ENCODE data around the gene ZDHHC21. TPM values are rescaled to one million over a fixed set of nuclear protein-coding genes. Genes with fewer than 3 reads are reported as not detected.

The ZDHHC21 gene
- total RNA-seq, 4 donors from 2014 or later, result 17.5 to 34.6 (median 18.9) TPM

GRCh38 chr9:14585730-14586473, 107.3 kb downstream of the ZDHHC21 start:
- 74 to 75% methylated on average over 6 to 8 of the region's 8 CpGs for WGBS, 2 donors
- no peak for TF ChIP-seq POLR2A (IDR thresholded peaks at IDR 0.05)
- TF ChIP-seq, protein P1, sequence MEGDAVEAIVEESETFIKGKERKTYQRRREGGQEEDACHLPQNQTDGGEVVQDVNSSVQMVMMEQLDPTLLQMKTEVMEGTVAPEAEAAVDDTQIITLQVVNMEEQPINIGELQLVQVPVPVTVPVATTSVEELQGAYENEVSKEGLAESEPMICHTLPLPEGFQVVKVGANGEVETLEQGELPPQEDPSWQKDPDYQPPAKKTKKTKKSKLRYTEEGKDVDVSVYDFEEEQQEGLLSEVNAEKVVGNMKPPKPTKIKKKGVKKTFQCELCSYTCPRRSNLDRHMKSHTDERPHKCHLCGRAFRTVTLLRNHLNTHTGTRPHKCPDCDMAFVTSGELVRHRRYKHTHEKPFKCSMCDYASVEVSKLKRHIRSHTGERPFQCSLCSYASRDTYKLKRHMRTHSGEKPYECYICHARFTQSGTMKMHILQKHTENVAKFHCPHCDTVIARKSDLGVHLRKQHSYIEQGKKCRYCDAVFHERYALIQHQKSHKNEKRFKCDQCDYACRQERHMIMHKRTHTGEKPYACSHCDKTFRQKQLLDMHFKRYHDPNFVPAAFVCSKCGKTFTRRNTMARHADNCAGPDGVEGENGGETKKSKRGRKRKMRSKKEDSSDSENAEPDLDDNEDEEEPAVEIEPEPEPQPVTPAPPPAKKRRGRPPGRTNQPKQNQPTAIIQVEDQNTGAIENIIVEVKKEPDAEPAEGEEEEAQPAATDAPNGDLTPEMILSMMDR (IDR thresholded peaks at IDR 0.05), result no peak

GRCh38 chr9:14584571-14584970, 108.7 kb downstream of the ZDHHC21 start:
- DNase-seq, result no peak
- no peak for TF ChIP-seq POLR2A (IDR thresholded peaks at IDR 0.05)
- TF ChIP-seq, protein P1 (IDR thresholded peaks at IDR 0.05), result no peak
- WGBS, 2 donors, result 89 to 90% methylated on average over 4 of the region's 4 CpGs

More at GRCh38 chr9:14585730-14586473, 107.3 kb downstream of the ZDHHC21 start:
- Histone ChIP-seq H3K27me3 (no peaks in the 10 kb centered on the region), H3K36me3 (no peaks in the 10 kb centered on the region), H3K4me3 (replicated peaks in 1 of 3) (no peak overlapping the region), H3K27ac (no peak overlapping the region), H3K4me1 (no peaks in the 10 kb centered on the region), H3K9me3 (no peaks in the 10 kb centered on the region)
- intact Hi-C loops (cut with DNase I), result no loop called here
- DNase-seq, result no peak

GRCh38 chr9:14578030-14578429, 115.2 kb downstream of the ZDHHC21 start:
- no peak for DNase-seq
- TF ChIP-seq POLR2A (IDR thresholded peaks at IDR 0.05), result no peak
- TF ChIP-seq, protein P1 (IDR thresholded peaks at IDR 0.05), result no peak
- no peaks in the 10 kb centered on the region for H3K27me3 ChIP-seq
- no peak overlapping the region for H3K4me3 ChIP-seq (replicated peaks in 1 of 3)
- intact Hi-C loops (cut with DNase I), result no loop called here
- H3K4me1 ChIP-seq, result no peaks in the 10 kb centered on the region
- H3K36me3 ChIP-seq, result no peaks in the 10 kb centered on the region
- no peaks in the 10 kb centered on the region for H3K9me3 ChIP-seq
- no peak overlapping the region for H3K27ac ChIP-seq

More at GRCh38 chr9:14584571-14584970, 108.7 kb downstream of the ZDHHC21 start:
- intact Hi-C loops (cut with DNase I), result no loop called here
- Histone ChIP-seq H3K36me3 (no peaks in the 10 kb centered on the region), H3K27ac (no peak overlapping the region), H3K4me1 (no peaks in the 10 kb centered on the region), H3K27me3 (no peaks in the 10 kb centered on the region), H3K9me3 (no peaks in the 10 kb centered on the region), H3K4me3 (replicated peaks in 1 of 3) (no peak overlapping the region)

DNA sequence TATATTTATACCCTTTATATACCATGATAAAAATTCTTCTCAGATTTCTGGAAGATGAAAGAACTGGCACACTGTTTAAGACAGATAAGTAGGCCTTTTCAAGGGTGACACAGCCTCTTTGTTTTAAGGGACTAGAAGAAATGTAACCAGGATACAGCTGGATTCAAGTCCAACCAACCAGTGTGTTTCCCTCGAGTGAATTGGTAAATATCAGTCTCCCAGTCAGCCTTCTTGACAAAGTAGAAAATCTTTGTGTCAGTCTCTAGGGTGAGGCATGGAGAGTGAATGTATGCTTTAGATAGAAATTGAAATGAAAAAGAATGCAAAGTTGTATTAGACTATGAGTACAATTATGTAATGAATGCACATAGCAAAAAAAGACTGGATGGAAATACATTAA, 119.1 kb downstream of the ZDHHC21 start:
- no peak for DNase-seq
- H3K27ac ChIP-seq, result no peak overlapping the region
- intact Hi-C loops (cut with DNase I), result no loop called here
- no peaks in the 10 kb centered on the region for H3K4me1 ChIP-seq
- 63 to 70% methylated on average over 1 of the region's 1 CpG for WGBS, 2 donors
- H3K9me3 ChIP-seq, result no peaks in the 10 kb centered on the region
- no peaks in the 10 kb centered on the region for H3K27me3 ChIP-seq
- H3K4me3 ChIP-seq (replicated peaks in 1 of 3), result no peak overlapping the region
- no peak for TF ChIP-seq POLR2A (IDR thresholded peaks at IDR 0.05)
- TF ChIP-seq, protein P1 (IDR thresholded peaks at IDR 0.05), result no peak
- H3K36me3 ChIP-seq, result no peaks in the 10 kb centered on the region

DNA sequence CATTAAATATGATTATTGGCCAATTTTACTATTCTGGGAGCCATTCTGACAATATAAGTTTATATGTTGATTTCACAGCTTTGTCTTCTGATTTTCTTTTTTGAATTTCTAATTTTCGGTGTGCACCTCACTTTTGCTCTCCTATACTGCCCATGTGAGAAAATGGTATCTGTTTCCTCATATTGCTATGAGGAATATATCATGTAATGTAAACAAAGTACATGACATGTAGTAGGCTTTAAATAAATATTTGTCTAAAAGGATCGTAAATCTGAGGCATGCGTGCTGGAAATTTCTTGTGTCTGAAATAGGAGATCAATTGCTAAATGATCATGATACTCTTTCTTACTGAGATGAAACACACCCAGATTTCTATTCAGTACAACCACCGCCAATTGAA, 119.9 kb downstream of the ZDHHC21 start:
- Histone ChIP-seq H3K27ac (no peak overlapping the region), H3K36me3 (no peaks in the 10 kb centered on the region), H3K4me1 (no peaks in the 10 kb centered on the region), H3K9me3 (no peaks in the 10 kb centered on the region), H3K27me3 (no peaks in the 10 kb centered on the region), H3K4me3 (replicated peaks in 1 of 3) (no peak overlapping the region)
- 92 to 94% methylated on average over 4 of the region's 4 CpGs for WGBS, 2 donors
- TF ChIP-seq, protein P1 (IDR thresholded peaks at IDR 0.05), result no peak
- no peak for TF ChIP-seq POLR2A (IDR thresholded peaks at IDR 0.05)
- intact Hi-C loops (cut with DNase I), result no loop called here
- DNase-seq, result no peak

Measured in thyroid gland (tissue), 4 donors.